ENCODE data around the gene PADI1. TPM values are rescaled to one million over a fixed set of nuclear protein-coding genes. Genes with fewer than 3 reads are reported as not detected.

The PADI1 gene
- polyA plus RNA-seq, 1 of the 3 experiments (the other 2 are of a cell fraction), result 0.26 TPM

- Histone ChIP-seq H3K4me3 (ENCODE audit: low read depth in 2 of 2, low read length in 1 of 2) (no peak overlapping the region), H3K4me1 (ENCODE audit: control insufficient read depth in 1 of 2, insufficient read depth in 2 of 2, low read depth in 1 of 2, low read length in 1 of 2) (peaks cover 2 to 10% of the 10 kb centered on the region in 2 experiments; a peak in 3 of 4 replicates), H3K9me2 (no peaks in the 10 kb centered on the region), H3K27me3 (ENCODE audit: insufficient read depth) (no peaks in the 10 kb centered on the region), H3K36me3 (replicated peaks in 1 of 2; ENCODE audit: control insufficient read depth in 1 of 2, insufficient read depth in 2 of 2, low read length in 1 of 2) (no peaks in the 10 kb centered on the region), H2AFZ (ENCODE audit: low read depth) (no peak overlapping the region), H3K27ac (ENCODE audit: low read depth in 2 of 2, low read length in 1 of 2) (no peak overlapping the region), H3K9ac (no peak overlapping the region), H3K79me2 (ENCODE audit: insufficient read depth) (no peaks in the 10 kb centered on the region), H3K9me3 (no peaks in the 10 kb centered on the region), H4K20me1 (ENCODE audit: insufficient read depth) (no peaks in the 10 kb centered on the region), H3F3A (replicated peaks; ENCODE audit: insufficient read depth) (no peaks in the 10 kb centered on the region), H3K4me2 (no peak overlapping the region)
- ChIA-PET POLR2A (no interaction called here), CTCF (interaction anchor here (0.6 kb wide), 1 partner anchor 85 kb away, joined by 3 read pairs; no protein-coding TSS in a partner anchor)
- no peak for DNase-seq
- 98% methylated on average over 6 of the region's 6 CpGs for WGBS (ENCODE audit: low lambda C conversion rate)
- no peak for TF ChIP-seq SIN3A (IDR thresholded peaks at IDR 0.05; ENCODE audit: borderline replicate concordance, low read depth, low read length)
- TF ChIP-seq FOXJ3 (CRISPR knock-in tag; IDR thresholded peaks at IDR 0.05), result no peak
- no peak for TF ChIP-seq MAX (IDR thresholded peaks at IDR 0.05; ENCODE audit: low read depth)
- TF ChIP-seq EP300 (IDR thresholded peaks at IDR 0.05; ENCODE audit: borderline replicate concordance in 1 of 2, low read depth in 1 of 2, low read length in 1 of 2), result no peak
- TF ChIP-seq MXI1 (IDR thresholded peaks at IDR 0.05; ENCODE audit: low read depth, low read length), result no peak
- no peak for TF ChIP-seq GABPA (IDR thresholded peaks at IDR 0.05; ENCODE audit: low read depth)
- TF ChIP-seq TCF12 (IDR thresholded peaks at IDR 0.05), result no peak
- TF ChIP-seq CHD2 (IDR thresholded peaks at IDR 0.05; ENCODE audit: low read length, partially characterized antibody), result no peak
- TF ChIP-seq ELF1 (IDR thresholded peaks at IDR 0.05), result no peak
- no peak for TF ChIP-seq YY1 (IDR thresholded peaks at IDR 0.05; ENCODE audit: low read depth)
Observed at GRCh38 chr1:17187051-17187450, 17.9 kb upstream of the PADI1 start.

GRCh38 chr1:17188217-17188616, 16.7 kb upstream of the PADI1 start:
- Histone ChIP-seq H3K27me3 (ENCODE audit: insufficient read depth) (no peaks in the 10 kb centered on the region), H3K9me2 (no peaks in the 10 kb centered on the region), H3K9ac (no peak overlapping the region), H3K9me3 (no peaks in the 10 kb centered on the region), H3K79me2 (ENCODE audit: insufficient read depth) (no peaks in the 10 kb centered on the region), H3F3A (replicated peaks; ENCODE audit: insufficient read depth) (no peaks in the 10 kb centered on the region), H3K4me3 (ENCODE audit: low read depth in 2 of 2, low read length in 1 of 2) (no peak overlapping the region), H3K4me2 (no peak overlapping the region), H2AFZ (ENCODE audit: low read depth) (no peak overlapping the region), H3K4me1 (ENCODE audit: control insufficient read depth in 1 of 2, insufficient read depth in 2 of 2, low read depth in 1 of 2, low read length in 1 of 2) (peaks cover 7 to 10% of the 10 kb centered on the region in 2 experiments; a peak in 3 of 4 replicates), H4K20me1 (ENCODE audit: insufficient read depth) (no peaks in the 10 kb centered on the region), H3K27ac (ENCODE audit: low read depth in 2 of 2, low read length in 1 of 2) (no peak overlapping the region), H3K36me3 (replicated peaks in 1 of 2; ENCODE audit: control insufficient read depth in 1 of 2, insufficient read depth in 2 of 2, low read length in 1 of 2) (no peaks in the 10 kb centered on the region)
- 79% methylated on average over 2 of the region's 2 CpGs for WGBS (ENCODE audit: low lambda C conversion rate)
- DNase-seq, result no peak
- ChIA-PET POLR2A (no interaction called here), CTCF (no interaction called here)
- TF ChIP-seq JUND (IDR thresholded peaks at IDR 0.05) (no peak), SMC3 (IDR thresholded peaks at IDR 0.05; ENCODE audit: low read depth, low read length) (no peak), MAX (IDR thresholded peaks at IDR 0.05; ENCODE audit: low read depth) (no peak), FOXJ3 (CRISPR knock-in tag; IDR thresholded peaks at IDR 0.05) (no peak), IRF3 (IDR thresholded peaks at IDR 0.05; ENCODE audit: low read depth, low read length) (no peak), CHD2 (IDR thresholded peaks at IDR 0.05; ENCODE audit: low read length, partially characterized antibody) (no peak), TCF12 (IDR thresholded peaks at IDR 0.05) (no peak), YY1 (IDR thresholded peaks at IDR 0.05; ENCODE audit: low read depth) (no peak), TAF1 (IDR thresholded peaks at IDR 0.05; ENCODE audit: borderline replicate concordance, low read depth, low read length) (no peak), PBX3 (IDR thresholded peaks at IDR 0.05) (no peak), REST (IDR thresholded peaks at IDR 0.05; ENCODE audit: low read depth, low read length) (no peak), MEF2A (IDR thresholded peaks at IDR 0.05; ENCODE audit: borderline replicate concordance, low read depth) (no peak), MXI1 (IDR thresholded peaks at IDR 0.05; ENCODE audit: low read depth, low read length) (no peak), FOXM1 (IDR thresholded peaks at IDR 0.05; ENCODE audit: low read depth) (no peak), EP300 (IDR thresholded peaks at IDR 0.05; ENCODE audit: borderline replicate concordance in 1 of 2, low read depth in 1 of 2, low read length in 1 of 2) (no peak), ZBTB33 (IDR thresholded peaks at IDR 0.05; ENCODE audit: borderline replicate concordance, low read depth) (no peak)

Data from SK-N-SH (cell line).